Fibroblast of skin of right quadriceps (primary cell): ENCODE measurements around the gene EXOC4.
"Not testable (repeated sequence)": the region's sequence is repeated elsewhere in the genome, so short reads cannot be mapped to it uniquely, and the experiment has no call there.

ENCODE experiments used
- DNase-seq: peaks from one replicate; pipeline ENCODE4 v3.0.0-alpha.2; 2013

EXOC4 gene

DNA sequence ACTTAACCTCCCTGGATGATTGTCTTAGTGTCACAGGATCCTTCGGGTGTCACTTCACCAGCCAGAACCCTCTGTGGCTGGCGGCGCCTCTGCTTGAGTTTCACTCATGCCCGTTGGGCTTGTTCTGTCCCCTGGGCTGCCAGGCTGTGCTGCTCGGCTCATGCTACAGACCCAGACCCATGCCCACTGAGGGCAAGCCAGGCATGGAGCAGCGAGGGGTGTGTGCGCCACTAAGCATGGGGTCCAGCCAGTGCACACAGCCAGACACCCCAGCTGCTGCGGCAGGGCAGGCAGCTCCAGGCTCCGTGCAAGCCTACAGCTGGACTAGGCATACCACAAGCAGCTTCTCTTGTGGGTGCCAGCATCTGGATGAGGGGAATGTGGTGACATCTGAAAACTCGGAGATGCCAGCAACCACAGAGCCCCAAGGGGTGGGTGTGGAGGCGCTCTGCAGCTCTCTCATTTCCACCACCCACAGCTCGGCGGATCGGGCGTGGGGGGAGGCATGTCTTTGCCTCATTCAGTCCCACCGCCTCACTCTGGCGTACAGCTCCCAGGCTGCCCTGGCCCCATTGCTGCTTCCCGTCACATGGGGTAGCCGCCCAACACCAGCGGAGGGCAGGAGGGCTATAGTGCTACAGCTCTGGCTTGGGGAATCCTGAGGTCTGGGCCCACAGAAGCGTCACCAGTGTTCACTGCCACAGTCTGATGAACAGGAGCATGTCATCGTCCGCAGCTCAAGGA, 604.7 kb downstream of the EXOC4 start:
- no peak for DNase-seq

GRCh38 chr7:133858311-133858710, 605.4 kb downstream of the EXOC4 start:
- no peak for DNase-seq

DNA sequence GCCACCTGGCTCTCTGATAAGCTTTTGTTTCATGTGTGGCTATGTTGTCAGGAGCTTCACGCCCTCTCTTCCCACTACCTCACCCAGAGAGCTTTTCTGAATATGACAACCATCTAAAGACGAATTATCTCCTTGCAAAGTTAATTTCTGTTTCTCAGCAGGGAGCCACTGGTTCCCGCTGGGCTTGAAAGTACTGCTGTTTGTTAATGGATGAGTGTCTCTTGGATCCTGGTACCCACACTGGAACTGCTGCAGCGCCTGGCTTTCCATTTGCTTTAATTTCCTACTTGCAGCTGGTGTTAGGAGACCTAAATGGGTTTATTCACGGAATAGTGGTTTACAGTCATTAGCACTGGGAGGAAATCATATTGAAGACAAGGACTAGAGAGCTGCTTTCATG, 606.4 kb downstream of the EXOC4 start:
- DNase-seq, result no peak

- no peak for DNase-seq
Observed at GRCh38 chr7:133859871-133860450, 607.1 kb downstream of the EXOC4 start.

DNA sequence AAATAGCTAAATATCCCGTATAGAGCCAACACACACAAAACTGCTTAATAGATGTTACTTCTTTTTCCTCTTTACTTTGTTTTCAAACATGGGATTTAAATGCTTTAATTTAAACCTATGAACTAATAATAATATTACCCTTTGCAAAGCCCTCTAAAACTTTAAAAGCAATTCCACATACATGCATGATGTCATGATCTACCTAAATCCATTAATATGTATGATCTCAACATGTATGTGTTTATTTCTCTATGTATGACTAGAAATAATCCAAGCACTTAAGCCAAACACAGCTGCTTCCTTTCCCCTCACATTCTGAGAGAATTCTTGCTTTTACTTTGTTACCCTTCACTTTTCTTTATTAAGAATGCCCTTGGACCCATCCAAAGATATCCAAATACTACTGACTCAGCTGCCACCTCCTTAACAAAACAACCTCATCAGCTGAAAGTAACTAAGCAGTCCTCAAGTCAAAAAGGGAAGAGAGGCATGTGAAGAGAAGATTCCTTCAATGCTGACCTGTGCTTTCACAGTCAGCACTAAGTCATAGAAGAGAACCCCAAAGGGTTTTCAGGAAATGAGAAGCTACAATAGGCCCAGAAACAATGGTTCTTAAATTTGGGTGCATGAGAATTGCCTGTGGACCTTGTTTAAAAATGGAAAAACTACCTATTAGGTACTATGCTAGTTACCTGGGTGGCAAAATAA, 607.9 kb downstream of the EXOC4 start:
- DNase-seq, result no peak

GRCh38 chr7:133861876-133862275, 609.0 kb downstream of the EXOC4 start:
- no peak for DNase-seq

DNA sequence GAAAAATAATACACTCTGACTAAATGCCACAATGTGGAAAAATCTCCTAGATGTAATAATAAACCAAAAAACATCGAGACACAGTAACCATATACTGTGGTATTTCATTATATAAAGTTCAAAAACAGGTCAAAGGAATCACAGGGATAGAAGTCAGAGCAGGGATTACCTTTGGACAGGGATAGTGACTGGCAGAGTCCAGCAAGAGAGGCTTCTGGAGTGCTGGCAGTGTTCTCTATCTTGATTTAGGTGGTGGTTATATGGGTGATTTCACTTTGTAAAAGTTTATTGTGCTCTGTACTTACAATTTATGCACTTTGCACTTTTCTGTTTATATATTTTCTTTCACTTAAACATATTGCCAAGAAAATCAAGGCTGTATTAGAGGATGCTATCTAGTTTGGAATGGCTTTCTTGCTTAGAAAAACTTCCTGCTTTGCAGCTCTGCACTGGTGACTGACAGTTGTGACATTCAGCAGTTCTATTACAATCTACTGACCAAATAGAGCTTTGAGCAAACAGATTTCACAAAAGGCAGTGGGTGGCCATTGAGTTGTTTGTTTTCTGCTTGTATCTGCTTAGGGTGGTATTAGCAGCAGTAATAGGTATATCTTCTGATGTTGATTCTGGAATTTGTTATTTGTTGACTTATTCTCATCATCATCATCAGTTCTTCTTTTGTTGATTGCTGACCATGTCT, 610.6 kb downstream of the EXOC4 start:
- no peak for DNase-seq

GRCh38 chr7:133869556-133869955, 616.7 kb downstream of the EXOC4 start:
- DNase-seq, result no peak

DNA sequence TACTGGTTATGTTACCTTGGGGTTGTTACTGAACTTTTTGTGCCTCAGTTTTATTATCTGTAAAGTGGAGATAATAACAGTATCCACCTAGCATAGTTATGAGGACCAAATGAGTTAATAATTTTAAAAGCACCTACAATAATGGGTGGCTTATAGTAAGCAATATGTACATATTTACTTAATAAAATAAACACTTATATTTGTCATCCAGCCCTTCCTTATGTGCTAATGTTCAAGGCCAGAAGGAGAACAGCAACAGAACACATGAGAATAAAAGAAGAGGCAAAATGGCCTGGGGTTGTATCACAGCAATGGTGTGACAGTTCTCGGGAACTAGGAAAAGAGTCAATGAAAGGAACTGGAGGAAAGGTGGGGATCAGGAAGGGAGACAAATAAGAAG, 618.9 kb downstream of the EXOC4 start:
- DNase-seq, result no peak

DNA sequence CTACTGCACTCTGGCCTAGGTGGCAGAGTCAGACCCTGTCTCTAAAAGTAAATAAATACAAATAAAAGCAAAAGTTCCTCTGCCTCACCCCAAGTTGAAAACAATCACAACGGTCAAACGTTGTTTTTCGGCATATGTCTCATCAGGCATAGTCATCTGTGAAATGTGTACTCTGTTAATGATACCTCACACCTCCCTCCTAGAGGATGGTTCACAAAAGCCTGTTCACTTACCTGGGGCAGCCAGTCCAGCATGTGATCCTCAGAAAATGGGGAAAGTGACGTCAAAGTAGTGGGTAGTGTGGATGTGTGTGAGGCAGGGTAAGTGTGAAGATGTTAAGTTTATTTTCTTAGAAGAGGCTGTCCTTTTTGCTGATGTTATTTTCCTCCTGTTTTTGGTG, 620.3 kb downstream of the EXOC4 start:
- DNase-seq, result no peak

DNA sequence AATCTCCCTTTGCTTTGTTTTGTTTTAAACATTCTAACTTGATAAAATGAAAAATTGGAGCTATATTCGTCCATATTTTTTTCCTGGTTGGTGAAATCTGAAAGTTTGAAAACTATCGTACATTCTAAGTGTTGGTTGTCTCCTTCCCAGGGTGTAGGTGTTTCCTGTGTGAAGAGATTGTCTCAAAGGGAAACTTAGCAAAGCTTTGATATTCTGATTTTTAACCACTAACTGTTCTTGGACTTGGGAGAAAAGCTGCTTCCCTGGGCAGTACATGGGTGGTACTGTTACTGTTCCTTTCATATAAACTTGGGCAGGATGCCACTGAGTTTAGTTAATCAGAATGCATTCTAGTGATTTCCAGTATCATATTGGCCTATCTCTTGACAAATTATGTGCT, 620.8 kb downstream of the EXOC4 start:
- no peak for DNase-seq

GRCh38 chr7:133883591-133883990, 630.7 kb downstream of the EXOC4 start:
- DNase-seq, result no peak

DNA sequence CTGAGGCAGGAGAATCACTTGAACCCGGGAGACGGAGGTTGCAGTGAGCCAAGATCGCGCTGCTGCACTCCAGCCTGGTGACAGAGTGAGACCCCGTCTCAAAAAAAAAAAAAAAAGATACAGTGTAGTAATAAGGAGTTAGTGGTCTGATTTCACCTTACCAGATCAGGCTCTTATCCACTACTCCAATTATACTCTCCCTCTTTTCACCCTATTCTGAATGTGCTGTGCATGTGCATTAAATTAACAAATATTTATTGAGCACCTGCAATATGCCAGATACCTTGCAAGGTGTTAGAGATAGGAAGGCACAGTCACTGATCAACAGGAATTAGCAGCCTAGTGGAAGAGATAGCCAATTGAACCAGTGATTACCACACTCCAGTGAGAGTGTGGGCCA, 632.3 kb downstream of the EXOC4 start:
- no peak for DNase-seq

- DNase-seq, result no peak
Observed at GRCh38 chr7:133886086-133886485, 633.2 kb downstream of the EXOC4 start.

DNA sequence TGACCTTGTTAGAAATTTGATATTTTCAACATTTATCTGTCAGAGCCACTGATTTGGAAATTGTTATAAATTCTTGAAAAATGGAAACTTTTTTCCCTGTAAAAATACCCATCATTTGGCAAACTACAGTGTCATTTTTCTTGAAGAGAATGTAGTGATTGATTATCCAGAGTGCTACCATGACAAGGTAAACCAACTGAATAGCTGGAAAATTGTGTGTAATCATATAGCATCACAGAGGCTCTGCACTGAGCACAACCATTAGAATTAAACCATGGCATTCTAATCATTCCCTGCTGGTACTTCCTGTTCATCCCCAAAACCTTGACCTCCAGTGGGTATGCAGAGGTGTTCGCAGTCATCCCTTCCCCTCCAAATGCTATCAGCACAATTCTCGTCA, 633.9 kb downstream of the EXOC4 start:
- no peak for DNase-seq

DNA sequence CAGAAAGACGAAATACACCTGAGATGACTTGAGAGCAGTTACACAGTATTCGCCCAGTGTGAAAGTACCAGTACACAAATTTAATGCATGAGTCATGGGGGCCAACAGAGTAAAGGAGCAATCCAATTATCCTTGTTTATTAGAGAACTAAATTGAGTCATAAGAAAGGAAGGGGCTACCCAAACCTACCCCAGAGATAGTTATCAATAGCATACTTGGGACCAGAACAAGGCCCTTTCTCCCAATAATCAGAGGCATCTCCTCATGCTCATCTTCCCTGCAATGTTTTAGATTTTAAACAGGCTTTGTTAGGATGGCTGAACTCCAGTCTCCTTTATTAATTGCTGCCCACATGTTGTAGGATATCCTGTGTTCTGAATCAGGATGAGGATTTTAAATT, 634.6 kb downstream of the EXOC4 start:
- DNase-seq, result peak; percentile 17

DNA sequence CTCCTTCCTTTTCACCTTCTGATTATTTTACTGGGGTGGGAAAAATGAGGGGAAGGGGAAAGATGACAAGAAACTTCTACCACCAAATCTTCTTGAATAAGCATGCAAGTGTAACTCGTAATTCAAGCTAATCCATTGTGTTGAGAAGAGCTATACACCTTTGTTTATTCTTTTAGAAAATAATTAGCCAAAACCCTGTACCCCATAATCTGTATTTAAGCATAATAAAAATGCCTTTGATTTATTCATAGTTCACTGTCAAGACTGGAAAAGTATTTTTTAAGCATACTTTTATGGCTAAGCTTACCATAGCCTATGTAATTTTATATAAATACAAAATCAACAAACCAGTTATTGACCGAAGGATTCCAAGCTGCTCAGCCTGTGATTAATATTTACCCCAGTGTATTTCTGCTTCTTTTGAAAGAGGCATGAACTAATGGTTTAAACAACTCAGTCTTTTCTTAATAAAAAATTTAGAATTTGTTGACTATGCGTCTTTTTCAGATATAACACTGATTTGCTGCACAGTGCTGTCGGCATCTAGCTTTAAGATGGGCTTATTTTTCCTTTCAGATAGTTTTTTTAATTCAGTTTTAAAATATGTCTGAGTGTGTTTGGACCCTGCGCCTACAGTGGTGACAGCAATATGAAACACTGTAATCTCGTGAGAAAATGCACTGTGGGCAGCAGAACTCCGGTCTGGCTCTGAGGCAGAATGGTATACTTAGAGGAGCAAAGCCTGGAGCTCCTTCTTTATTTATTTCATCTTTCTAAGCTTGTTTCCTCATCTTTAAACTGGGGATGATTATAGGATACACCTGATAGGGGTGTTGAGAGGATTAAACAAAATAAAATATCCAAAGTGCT, 635.4 kb downstream of the EXOC4 start:
- no peak for DNase-seq

- DNase-seq, result no peak
Observed at GRCh38 chr7:133904776-133905175, 651.9 kb downstream of the EXOC4 start.

DNA sequence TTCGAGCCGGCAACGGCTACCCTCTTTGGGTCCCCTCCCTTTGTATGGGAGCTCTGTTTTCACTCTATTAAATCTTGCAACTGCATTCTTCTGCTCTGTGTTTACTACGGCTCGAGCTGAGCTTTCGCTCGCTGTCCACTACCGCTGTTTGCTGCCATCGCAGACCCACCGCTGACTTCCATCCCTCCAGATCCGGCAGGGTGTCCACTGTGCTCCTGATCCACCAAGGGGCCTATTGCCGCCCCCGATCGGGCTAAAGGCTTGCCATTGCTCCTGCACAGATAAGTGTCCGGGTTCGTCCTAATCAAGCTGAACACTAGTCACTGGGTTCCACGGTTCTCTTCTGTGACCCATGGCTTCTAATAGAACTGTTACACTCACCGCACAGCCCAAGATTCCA, 653.7 kb downstream of the EXOC4 start:
- DNase-seq, result not testable (repeated sequence)

GRCh38 chr7:133910761-133911160, 657.9 kb downstream of the EXOC4 start:
- DNase-seq, result no peak

DNA sequence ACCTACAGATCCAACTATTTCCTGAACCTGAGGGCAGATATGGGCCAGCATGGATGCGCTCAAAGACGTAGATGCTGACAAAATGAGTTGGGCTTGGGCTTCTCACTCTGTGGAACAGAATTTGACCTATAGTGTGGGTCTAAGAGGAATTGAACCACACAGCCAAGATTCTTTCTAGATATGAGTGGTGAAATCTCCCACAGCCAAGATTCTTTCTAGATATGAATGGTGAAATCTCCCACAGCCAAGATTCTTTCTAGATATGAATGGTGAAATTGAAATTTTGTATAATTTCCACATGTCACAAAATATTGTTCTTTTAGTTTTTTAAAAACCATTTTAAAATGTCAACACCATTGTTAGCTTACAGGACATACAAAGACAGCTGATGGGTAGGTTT, 658.8 kb downstream of the EXOC4 start:
- no peak for DNase-seq

DNA sequence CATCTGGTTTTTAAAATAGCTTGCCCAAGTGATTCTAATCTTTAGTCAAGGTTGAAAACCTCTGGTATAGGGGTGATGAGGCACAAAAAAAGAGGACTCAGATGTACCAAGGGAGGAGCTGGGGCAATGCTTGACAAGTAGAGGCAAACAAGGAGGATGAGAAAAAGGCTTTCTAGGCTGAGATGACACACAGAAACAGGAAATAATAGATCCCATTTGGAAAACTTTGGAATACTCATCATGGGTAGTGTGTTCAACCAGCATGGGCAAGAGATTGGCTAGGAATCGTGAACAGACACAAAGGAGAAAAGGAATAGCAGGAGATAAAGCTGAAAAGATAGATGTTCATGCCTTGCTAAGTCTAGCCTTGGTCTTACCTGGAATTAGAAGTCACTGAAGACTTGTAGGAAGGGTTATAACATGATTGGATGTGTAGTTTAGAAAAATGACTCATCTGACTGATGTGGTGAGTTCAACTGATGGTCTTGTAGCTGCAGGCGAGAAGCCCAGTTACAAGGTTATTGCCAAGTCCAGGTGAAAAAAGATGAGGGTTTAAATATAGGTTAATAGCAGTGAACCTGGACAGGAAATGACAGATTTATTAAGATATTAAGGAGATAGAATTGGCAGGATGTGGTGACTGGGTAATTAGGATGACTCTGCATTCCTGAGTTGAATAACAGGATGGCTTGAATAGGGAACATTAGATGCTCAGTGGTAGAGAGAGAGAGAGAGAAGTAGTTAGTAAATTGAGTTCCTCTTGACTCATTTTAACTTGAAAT, 660.2 kb downstream of the EXOC4 start:
- DNase-seq, result peak; percentile 60
